GM12872 (cell line): ENCODE measurements around the gene RNF19B.

Source experiments
- TF ChIP-seq, protein P1 (sequence below): IDR thresholded peaks from 3 replicates; pipeline ENCODE4 v1.5.1; 2011; ENCODE audit warnings: low read depth, mild to moderate bottlenecking, low read length, moderate library complexity; ENCODE audit not compliant: insufficient read depth

RNF19B gene

DNA sequence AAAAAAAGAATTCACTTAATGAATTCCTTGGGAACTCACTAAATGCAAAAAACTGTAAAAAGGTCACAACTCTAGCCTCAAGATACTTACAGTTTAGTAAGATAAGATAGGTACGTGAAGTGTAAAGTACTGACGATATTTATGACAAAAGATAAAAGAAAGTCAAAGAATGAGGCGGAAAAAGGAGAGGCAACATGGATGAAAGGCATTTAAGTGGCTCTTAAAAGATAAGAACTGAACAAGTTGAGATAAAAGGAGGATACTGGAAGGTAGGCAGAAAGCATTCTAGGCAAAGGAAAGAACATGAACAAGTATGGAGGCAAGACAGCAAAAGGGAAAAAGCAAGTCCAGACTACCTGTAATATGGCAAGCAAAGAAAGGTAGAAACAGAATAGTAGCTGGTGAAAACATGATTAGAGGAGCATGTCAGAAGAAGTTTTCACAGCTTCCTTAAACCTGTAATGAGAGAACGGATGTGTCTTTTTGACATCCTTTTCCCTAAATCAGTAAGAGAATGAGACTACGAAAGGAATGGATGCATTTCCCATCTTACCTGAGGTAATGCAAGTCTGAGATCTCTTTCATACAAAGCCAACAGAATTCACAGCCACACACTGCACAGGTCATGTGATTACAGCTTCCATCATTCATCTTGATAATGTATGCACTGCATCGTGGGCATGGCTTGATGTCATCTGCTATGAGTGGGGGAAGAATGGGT is 16.8 kb downstream of the RNF19B start:
- TF ChIP-seq, protein P1, sequence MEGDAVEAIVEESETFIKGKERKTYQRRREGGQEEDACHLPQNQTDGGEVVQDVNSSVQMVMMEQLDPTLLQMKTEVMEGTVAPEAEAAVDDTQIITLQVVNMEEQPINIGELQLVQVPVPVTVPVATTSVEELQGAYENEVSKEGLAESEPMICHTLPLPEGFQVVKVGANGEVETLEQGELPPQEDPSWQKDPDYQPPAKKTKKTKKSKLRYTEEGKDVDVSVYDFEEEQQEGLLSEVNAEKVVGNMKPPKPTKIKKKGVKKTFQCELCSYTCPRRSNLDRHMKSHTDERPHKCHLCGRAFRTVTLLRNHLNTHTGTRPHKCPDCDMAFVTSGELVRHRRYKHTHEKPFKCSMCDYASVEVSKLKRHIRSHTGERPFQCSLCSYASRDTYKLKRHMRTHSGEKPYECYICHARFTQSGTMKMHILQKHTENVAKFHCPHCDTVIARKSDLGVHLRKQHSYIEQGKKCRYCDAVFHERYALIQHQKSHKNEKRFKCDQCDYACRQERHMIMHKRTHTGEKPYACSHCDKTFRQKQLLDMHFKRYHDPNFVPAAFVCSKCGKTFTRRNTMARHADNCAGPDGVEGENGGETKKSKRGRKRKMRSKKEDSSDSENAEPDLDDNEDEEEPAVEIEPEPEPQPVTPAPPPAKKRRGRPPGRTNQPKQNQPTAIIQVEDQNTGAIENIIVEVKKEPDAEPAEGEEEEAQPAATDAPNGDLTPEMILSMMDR, result no peak

DNA sequence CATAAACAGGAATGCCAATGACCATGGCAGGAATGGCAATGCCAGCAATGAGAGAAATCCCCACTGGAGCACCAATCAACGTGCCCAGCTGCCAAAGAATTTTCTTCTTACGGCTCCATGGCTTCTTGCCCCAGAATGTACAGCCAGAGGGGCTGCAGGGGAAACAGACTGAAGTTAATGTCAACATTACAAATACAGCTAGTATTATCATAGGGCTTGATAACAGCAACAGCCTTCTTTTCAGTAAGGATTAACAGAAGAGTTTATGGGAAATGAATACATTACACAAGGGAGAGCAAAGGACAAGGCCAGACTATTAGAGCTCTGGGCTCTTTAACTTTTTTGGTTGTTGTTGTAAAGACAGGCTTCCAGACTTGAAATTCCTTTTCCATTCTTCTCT is 18.2 kb downstream of the RNF19B start:
- TF ChIP-seq, protein P1, result no peak

DNA sequence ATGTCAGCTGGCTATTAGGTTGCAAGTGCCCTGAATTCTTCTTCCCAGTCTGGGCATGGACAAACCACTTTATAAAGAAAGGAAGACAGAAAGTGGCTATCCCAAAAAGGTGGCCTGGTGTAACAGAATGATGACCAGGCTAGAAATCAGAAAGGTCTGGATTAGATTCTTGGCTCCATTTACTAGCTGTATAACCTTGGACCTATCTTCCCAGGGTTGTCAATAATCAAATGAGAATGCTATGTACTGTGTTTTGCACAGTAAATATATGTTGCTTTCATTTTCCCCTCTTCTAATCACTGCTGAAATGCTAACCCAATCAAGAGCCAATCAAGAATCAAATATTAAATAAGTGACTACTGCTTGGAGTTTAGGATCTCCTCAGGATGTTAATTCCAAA is 20.4 kb downstream of the RNF19B start:
- TF ChIP-seq, protein P1, result no peak

DNA sequence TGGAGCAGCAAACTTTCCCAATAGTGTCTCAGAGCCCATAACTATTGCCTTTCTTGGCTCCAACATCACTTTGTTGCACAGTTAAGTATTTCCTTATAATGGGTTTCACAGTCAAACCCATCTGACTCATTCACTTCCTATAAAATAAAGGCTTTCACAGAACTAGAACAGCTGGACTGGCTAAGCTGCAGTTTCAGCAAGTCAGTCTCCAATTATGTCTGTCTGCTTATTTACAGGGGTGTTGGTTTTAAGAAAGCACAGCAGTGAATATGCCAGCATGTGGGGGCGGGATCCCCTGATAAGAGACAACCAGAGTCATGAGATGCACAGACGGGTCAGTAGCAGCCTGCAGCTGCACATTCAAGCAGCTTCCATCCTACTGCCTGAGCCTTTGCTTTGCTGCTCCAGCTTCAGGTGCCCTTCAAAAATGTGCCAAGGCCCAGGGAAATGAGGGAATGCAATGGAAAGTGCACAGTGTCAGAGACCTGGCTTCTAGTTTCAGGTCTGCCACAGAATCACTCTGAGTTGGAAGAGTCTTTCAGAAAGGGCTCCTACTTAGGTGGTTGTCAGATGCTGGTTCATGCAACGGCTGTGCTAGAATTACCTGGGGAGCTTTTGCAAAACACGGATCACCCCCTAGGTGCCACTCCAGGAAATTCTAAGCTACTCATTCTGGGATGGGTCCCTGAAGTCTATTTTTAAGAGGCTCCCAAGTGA is 24.8 kb downstream of the RNF19B start:
- TF ChIP-seq, protein P1, result no peak

DNA sequence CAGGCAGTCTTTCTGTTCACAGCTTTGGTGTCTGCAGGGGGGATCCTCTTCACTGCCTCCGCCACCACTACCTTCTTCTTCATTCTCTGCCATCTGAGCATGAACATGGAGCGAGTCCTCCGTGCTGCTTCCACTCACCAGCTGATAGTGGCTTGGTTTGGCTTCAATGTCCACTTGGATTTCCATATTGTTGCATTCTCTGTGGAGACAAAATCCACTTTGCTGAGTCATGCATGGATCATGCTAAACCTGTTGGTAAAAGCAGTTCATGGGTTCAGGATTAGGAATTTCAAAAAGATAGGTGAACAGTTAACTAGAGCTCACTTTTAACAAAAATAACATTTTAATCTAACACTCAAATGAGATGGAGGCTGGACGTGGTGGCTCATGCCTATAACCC is 27.5 kb downstream of the RNF19B start:
- TF ChIP-seq, protein P1, result no peak

DNA sequence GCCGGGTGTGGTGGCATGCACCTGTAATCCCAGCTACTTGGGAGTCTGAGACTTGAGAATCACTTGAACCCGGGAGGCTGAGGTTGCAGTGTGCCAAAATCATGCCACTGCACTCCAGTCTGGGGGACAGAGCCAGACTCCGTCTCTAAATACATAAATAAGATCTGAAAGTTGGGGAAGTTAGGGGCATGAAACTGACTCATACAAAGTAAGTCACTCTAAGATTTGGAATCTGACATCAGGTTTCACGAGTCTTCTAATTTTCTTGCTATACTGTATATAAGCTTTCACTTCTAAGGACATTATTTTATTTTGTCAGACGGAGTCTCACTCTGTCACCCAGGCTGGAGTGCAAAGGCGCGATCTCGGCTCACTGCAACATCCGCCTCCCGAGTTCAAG is 30.1 kb downstream of the RNF19B start:
- TF ChIP-seq, protein P1, result no peak

DNA sequence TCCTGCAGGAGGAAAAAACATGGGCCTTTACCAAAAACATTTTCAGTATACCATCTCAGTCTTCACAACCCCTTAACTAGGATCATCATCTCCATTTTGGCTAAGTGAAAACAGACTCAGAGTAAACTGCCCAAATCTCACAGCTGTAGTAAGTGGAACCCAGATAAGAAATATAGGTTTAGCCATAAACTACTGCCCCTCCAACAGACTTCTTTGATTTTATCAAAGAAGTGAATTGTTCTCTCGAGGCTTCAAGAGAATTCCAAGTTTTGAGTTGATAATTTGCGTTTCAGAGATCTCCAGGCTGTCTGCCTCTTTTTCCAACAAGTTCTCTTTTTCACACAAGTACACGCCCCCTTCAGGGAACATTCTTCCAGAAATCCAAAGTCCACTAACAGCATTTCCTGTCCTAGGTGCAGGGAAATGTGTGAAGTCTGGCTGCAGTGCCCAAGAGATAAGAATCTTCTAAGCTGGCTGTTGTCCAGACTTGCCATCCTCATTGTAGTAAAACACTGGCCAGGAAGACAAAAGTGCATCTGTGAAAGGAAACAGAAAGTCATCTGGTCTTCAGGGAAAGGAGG is 30.8 kb downstream of the RNF19B start:
- TF ChIP-seq, protein P1, result no peak
